Bronchial epithelial cell (primary cell): ENCODE results near the gene BAMBI. TPM values are rescaled to one million over a fixed set of nuclear protein-coding genes. Genes with fewer than 3 reads are reported as not detected.
"Not testable (repeated sequence)": the region's sequence is repeated elsewhere in the genome, so short reads cannot be mapped to it uniquely, and the experiment has no call there.

ENCODE experiments used
- DNase-seq: peaks from one replicate; pipeline ENCODE4 v3.0.0-alpha.2; 2010; ENCODE audit warnings: low read depth
- FAIRE-seq: peaks from 2 replicates; lab custom pipeline; 2011; peaks lifted over from hg19 to GRCh38; lab: Jason Lieb, UNC
- H3K27me3 ChIP-seq: 2 replicates; pipeline ENCODE4 v1.5.1; 2011; ENCODE audit warnings: low read length; ENCODE audit not compliant: control insufficient read depth, insufficient read depth
- H3K36me3 ChIP-seq: 2 replicates; pipeline ENCODE4 v1.5.1; 2011; ENCODE audit warnings: low read length; ENCODE audit not compliant: control insufficient read depth, insufficient read depth
- H3K4me3 ChIP-seq: 2 replicates; pipeline ENCODE4 v1.5.1; 2011; ENCODE audit warnings: mild to moderate bottlenecking, low read depth, low read length, control low read depth
- total RNA-seq: library from RNA; depleted of rRNA; stranded (reverse); fragments of >200 nt; gene quantifications from 2 replicates; pipeline ENCODE4 v1.2.1, GENCODE V29; 2014
- TF ChIP-seq, protein P1 (sequence below): IDR thresholded peaks from 2 replicates; pipeline ENCODE4 v1.5.1; 2011; ENCODE audit warnings: mild to moderate bottlenecking, moderate library complexity, low read length, control low read depth, inconsistent platforms; ENCODE audit not compliant: insufficient read depth, severe bottlenecking

The BAMBI gene
- total RNA-seq, 1 donor from 2014 or later, result 8.7 TPM

DNA sequence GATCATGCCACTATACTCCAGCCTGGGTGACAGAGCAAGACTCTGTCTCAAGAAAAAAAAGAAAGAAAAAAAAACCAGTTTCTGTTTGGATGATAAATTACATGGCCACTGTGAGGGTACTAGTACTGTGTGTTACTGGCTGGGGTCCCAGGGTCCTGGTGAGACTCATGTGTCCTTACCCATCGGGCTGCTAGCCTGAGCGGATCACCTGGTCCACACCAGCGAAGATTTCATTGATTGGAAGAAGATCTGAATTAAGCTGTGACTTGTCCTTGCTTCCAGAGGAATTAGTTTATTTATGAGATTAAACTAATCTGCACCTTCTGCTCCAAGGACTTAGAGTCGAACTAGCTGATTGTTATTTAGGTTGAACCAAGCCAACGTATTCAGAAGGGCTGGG is 40.0 kb upstream of the BAMBI start:
- no peak overlapping the region for H3K4me3 ChIP-seq
- TF ChIP-seq, protein P1, sequence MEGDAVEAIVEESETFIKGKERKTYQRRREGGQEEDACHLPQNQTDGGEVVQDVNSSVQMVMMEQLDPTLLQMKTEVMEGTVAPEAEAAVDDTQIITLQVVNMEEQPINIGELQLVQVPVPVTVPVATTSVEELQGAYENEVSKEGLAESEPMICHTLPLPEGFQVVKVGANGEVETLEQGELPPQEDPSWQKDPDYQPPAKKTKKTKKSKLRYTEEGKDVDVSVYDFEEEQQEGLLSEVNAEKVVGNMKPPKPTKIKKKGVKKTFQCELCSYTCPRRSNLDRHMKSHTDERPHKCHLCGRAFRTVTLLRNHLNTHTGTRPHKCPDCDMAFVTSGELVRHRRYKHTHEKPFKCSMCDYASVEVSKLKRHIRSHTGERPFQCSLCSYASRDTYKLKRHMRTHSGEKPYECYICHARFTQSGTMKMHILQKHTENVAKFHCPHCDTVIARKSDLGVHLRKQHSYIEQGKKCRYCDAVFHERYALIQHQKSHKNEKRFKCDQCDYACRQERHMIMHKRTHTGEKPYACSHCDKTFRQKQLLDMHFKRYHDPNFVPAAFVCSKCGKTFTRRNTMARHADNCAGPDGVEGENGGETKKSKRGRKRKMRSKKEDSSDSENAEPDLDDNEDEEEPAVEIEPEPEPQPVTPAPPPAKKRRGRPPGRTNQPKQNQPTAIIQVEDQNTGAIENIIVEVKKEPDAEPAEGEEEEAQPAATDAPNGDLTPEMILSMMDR, result no peak
- H3K27me3 ChIP-seq, result no peaks in the 10 kb centered on the region
- DNase-seq, result no peak
- no peak for FAIRE-seq
- H3K36me3 ChIP-seq, result no peaks in the 10 kb centered on the region

DNA sequence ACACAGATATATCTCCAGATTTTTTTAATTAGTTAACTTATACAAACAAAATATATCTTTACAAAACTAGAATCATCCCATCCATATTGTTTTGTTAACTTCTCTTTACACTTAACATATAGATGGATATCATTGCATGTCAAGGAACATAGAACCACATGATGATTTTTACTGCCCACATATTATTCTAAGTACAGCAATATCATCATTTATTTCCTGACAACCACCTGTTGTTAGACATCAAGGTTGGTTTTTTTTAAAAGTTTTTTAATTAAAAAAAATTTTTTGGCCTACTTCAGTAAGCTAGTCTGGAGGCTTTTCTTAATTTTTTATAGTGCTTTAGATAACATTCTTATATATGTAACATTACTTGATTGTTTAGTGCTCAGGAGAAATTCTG is 38.9 kb upstream of the BAMBI start:
- no peaks in the 10 kb centered on the region for H3K36me3 ChIP-seq

DNA sequence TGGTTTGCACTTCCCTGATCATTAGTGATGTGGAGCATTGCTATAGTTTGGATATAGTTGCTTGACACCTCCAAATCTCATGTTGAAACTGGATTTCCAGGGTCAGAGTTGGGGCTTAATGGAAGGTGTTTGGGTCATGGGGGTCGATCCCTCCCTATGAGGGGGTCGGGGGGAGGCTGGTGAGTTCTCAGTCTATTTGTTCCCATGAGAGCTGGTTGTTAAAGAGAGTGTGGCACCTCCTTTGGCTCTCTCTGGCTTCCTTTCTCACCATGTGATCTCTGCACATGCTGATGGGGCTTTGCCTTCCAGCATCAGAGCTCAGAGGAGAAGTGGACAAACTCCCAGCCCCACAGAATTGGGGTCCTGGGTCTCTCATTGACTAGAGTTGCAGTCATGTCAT is 36.8 kb upstream of the BAMBI start:
- TF ChIP-seq, protein P1, result no peak
- no peak overlapping the region for H3K4me3 ChIP-seq
- FAIRE-seq, result no peak

More for the DNA sequence above, 38.9 kb upstream of the BAMBI start:
- TF ChIP-seq, protein P1, result no peak
- no peak overlapping the region for H3K4me3 ChIP-seq
- DNase-seq (no peak), FAIRE-seq (no peak)
- no peaks in the 10 kb centered on the region for H3K27me3 ChIP-seq

DNA sequence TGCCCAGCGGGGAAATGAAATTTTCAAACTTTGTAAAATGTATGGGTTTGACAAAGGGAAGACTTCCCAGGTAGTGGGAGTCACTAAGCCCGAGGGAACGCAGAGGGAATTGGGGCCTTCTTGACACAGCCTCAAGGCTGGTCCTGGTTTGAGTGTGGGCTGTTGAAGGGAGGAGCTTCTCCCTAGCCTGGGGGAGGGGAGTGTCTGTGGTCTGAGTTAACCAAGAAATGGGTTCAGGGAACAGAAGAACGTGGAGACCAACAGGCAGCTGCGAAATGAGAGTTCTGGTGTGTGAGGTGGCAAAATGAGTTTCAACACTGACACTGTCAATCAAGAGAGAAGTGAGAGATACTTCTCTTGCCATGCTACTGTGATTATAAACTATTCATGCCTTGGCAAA is 32.7 kb upstream of the BAMBI start:
- H3K36me3 ChIP-seq, result no peaks in the 10 kb centered on the region
- H3K4me3 ChIP-seq, result no peak overlapping the region
- DNase-seq, result no peak
- no peaks in the 10 kb centered on the region for H3K27me3 ChIP-seq
- no peak for FAIRE-seq
- TF ChIP-seq, protein P1, result no peak

More for the DNA sequence above, 36.8 kb upstream of the BAMBI start:
- Histone ChIP-seq H3K36me3 (no peaks in the 10 kb centered on the region), H3K27me3 (no peaks in the 10 kb centered on the region)
- DNase-seq, result no peak

DNA sequence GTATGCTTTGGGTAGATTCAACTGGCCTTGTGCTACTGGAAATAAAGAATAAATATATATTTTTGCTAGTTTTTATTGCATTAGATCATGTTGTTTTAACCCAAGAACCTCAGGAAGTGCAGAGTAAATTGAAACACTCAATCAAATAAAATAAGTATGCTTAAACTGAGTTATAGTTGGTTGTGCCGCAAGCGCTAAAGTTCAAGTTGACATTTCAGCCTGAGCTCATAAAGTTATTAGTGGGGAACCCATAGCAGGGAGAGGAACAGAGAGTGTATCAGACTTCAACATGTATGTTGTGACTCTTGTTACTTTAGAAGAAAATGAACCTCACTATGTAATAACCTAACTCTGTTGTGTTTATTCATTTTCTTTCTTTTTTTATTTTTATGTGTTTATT is 25.2 kb upstream of the BAMBI start:
- no peaks in the 10 kb centered on the region for H3K36me3 ChIP-seq
- FAIRE-seq, result no peak
- no peak overlapping the region for H3K4me3 ChIP-seq
- DNase-seq, result no peak
- H3K27me3 ChIP-seq, result no peaks in the 10 kb centered on the region
- TF ChIP-seq, protein P1, result no peak

DNA sequence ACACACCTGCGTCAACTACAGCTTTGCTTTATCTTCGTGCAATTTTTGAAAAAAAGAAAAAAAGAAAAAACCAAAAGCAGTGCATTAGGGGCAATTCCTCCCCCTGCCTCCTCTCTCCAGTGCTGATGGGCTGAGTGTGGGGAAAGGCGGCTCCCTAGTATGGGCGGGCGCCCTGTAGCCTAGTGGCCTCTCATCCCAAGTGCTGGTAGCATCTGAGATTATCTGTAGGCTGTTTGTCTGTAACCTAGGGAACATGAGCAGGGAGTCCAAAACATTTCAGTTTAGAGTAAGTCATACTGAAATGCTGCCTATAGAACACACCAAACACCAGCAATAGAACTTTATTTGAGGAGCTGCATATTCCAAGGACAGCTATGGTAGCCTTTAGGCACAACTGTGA is 24.6 kb upstream of the BAMBI start:
- no peaks in the 10 kb centered on the region for H3K36me3 ChIP-seq
- H3K27me3 ChIP-seq, result no peaks in the 10 kb centered on the region
- no peak overlapping the region for H3K4me3 ChIP-seq
- no peak for DNase-seq
- TF ChIP-seq, protein P1, result no peak
- FAIRE-seq, result no peak

DNA sequence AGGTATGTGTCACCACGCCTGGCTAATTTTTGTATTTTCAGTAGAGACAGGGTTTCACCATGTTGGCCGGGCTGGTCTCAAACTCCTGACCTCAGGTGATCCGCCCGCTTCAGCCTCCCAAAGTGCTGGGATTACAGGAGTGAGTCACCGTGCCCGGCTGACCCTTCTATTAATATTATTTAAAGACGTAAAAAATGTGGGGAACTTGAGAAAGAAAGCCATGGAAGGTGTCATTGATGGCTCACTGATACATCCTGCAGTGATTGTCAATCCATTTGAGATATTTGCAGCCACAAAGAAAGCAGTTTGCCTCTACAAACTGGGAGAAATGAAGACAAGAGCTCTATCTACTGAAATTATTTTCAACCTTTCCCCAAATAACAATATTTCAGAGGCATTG is 18.5 kb upstream of the BAMBI start:
- H3K4me3 ChIP-seq, H3K27me3 ChIP-seq, DNase-seq, H3K36me3 ChIP-seq, FAIRE-seq: not testable (repeated sequence)
